22Rv1 (cell line): ENCODE data around the gene PARD3.

Experiments used
- CTCF ChIP-seq: fragments of 450-650 bp; IDR thresholded peaks from 2 replicates; pipeline ENCODE4 v1.5.1; 2017; ENCODE audit warnings: mild to moderate bottlenecking
- ZFX ChIP-seq: fragments of 450-650 bp; IDR thresholded peaks from 2 replicates; pipeline ENCODE4 v1.6.1; 2017; ENCODE audit warnings: antibody characterized with exemption, borderline replicate concordance

DNA sequence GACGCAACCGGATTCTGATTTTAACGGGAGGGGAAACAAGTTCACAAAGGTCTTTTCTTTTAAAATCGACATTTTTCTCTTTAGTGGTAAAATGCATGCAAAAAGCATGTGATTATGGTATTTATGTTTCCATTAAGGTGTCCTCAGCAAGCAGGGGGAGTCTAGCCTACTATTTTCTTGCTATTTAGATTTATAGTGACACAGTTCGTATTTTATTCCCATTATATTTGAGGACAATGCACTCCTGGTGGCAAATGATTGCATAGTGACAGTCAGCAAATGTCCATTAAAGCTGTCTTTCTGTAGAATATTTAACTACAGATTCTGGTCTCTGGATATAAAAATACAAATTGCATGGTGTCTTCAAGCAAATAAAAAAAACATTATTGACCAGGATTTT, 554.2 kb downstream of the PARD3 start:
- TF ChIP-seq CTCF (no peak), ZFX (no peak)
